ENCODE measurements around the gene PPIF.

DNA sequence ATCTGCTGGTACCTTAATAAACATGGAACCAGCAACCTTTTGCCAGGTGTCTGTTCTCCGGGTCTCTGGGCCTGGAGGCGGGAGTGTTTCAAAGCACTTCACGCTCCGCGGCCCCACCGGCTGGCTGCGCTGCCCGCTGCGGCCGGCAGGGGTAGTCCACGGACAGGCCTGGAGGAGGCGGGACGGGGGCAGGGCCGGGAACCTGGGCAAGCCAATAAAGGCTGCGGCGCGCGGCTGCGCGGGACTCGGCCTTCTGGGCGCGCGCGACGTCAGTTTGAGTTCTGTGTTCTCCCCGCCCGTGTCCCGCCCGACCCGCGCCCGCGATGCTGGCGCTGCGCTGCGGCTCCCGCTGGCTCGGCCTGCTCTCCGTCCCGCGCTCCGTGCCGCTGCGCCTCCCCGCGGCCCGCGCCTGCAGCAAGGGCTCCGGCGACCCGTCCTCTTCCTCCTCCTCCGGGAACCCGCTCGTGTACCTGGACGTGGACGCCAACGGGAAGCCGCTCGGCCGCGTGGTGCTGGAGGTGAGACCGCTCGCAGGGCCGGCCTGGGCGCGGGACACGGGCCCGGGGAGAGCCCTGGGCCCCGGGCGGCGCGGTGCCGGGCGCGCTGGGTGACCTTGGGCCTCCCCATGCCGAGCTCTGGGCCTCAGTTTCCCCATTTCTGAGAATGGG, at the start of gene PPIF:
- TF ChIP-seq, protein P1, sequence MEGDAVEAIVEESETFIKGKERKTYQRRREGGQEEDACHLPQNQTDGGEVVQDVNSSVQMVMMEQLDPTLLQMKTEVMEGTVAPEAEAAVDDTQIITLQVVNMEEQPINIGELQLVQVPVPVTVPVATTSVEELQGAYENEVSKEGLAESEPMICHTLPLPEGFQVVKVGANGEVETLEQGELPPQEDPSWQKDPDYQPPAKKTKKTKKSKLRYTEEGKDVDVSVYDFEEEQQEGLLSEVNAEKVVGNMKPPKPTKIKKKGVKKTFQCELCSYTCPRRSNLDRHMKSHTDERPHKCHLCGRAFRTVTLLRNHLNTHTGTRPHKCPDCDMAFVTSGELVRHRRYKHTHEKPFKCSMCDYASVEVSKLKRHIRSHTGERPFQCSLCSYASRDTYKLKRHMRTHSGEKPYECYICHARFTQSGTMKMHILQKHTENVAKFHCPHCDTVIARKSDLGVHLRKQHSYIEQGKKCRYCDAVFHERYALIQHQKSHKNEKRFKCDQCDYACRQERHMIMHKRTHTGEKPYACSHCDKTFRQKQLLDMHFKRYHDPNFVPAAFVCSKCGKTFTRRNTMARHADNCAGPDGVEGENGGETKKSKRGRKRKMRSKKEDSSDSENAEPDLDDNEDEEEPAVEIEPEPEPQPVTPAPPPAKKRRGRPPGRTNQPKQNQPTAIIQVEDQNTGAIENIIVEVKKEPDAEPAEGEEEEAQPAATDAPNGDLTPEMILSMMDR (tag by site-specific recombination; IDR thresholded peaks at IDR 0.05): peak; percentile 76
- TF ChIP-seq, protein P2, sequence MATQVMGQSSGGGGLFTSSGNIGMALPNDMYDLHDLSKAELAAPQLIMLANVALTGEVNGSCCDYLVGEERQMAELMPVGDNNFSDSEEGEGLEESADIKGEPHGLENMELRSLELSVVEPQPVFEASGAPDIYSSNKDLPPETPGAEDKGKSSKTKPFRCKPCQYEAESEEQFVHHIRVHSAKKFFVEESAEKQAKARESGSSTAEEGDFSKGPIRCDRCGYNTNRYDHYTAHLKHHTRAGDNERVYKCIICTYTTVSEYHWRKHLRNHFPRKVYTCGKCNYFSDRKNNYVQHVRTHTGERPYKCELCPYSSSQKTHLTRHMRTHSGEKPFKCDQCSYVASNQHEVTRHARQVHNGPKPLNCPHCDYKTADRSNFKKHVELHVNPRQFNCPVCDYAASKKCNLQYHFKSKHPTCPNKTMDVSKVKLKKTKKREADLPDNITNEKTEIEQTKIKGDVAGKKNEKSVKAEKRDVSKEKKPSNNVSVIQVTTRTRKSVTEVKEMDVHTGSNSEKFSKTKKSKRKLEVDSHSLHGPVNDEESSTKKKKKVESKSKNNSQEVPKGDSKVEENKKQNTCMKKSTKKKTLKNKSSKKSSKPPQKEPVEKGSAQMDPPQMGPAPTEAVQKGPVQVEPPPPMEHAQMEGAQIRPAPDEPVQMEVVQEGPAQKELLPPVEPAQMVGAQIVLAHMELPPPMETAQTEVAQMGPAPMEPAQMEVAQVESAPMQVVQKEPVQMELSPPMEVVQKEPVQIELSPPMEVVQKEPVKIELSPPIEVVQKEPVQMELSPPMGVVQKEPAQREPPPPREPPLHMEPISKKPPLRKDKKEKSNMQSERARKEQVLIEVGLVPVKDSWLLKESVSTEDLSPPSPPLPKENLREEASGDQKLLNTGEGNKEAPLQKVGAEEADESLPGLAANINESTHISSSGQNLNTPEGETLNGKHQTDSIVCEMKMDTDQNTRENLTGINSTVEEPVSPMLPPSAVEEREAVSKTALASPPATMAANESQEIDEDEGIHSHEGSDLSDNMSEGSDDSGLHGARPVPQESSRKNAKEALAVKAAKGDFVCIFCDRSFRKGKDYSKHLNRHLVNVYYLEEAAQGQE (tag by site-specific recombination; IDR thresholded peaks at IDR 0.05): no peak
- TF ChIP-seq ZNF175 (tag by site-specific recombination; IDR thresholded peaks at IDR 0.05): no peak
- TF ChIP-seq, protein P3, sequence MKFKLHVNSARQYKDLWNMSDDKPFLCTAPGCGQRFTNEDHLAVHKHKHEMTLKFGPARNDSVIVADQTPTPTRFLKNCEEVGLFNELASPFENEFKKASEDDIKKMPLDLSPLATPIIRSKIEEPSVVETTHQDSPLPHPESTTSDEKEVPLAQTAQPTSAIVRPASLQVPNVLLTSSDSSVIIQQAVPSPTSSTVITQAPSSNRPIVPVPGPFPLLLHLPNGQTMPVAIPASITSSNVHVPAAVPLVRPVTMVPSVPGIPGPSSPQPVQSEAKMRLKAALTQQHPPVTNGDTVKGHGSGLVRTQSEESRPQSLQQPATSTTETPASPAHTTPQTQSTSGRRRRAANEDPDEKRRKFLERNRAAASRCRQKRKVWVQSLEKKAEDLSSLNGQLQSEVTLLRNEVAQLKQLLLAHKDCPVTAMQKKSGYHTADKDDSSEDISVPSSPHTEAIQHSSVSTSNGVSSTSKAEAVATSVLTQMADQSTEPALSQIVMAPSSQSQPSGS (tag by site-specific recombination; IDR thresholded peaks at IDR 0.05; ENCODE audit: low read depth): no peak
- TF ChIP-seq ZNF830 (tag by site-specific recombination; IDR thresholded peaks at IDR 0.05; ENCODE audit: low read depth): no peak
- TF ChIP-seq, protein P4, sequence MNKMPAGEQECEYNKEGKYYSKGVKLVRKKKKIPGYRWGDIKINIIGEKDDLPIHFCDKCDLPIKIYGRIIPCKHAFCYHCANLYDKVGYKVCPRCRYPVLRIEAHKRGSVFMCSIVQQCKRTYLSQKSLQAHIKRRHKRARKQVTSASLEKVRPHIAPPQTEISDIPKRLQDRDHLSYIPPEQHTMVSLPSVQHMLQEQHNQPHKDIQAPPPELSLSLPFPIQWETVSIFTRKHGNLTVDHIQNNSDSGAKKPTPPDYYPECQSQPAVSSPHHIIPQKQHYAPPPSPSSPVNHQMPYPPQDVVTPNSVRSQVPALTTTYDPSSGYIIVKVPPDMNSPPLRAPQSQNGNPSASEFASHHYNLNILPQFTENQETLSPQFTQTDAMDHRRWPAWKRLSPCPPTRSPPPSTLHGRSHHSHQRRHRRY (tag by site-specific recombination; IDR thresholded peaks at IDR 0.05): no peak
- TF ChIP-seq, protein P5, sequence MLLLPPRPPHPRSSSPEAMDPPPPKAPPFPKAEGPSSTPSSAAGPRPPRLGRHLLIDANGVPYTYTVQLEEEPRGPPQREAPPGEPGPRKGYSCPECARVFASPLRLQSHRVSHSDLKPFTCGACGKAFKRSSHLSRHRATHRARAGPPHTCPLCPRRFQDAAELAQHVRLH (tag by site-specific recombination; IDR thresholded peaks at IDR 0.05): no peak
- TF ChIP-seq ZNF174 (tag by site-specific recombination; IDR thresholded peaks at IDR 0.05): no peak
- no peak for TF ChIP-seq BCL11A (tag by site-specific recombination; IDR thresholded peaks at IDR 0.05; ENCODE audit: low read depth)
- TF ChIP-seq MYNN (tag by site-specific recombination; IDR thresholded peaks at IDR 0.05; ENCODE audit: borderline replicate concordance): no peak
